Fibroblast of mammary gland (primary cell): ENCODE results near the gene RHOT1.
A peak's percentile ranks its signal among the peaks of the same experiment; 100 is the strongest.

Experiments
- DNase-seq: peaks from one replicate; pipeline ENCODE4 v3.0.0-alpha.2; 2010; ENCODE audit warnings: low read depth
- H3K4me3 ChIP-seq: 2 replicates; pipeline ENCODE4 v1.5.1; 2011; ENCODE audit warnings: low read depth, mild to moderate bottlenecking, low read length, moderate library complexity; ENCODE audit not compliant: control insufficient read depth
- TF ChIP-seq, protein P1 (sequence below): conservative IDR thresholded peaks from 2 replicates; pipeline ENCODE4 v1.5.1; 2011; ENCODE audit warnings: low read depth, low read length, inconsistent platforms; ENCODE audit not compliant: control insufficient read depth, insufficient read depth

RHOT1 gene

DNA sequence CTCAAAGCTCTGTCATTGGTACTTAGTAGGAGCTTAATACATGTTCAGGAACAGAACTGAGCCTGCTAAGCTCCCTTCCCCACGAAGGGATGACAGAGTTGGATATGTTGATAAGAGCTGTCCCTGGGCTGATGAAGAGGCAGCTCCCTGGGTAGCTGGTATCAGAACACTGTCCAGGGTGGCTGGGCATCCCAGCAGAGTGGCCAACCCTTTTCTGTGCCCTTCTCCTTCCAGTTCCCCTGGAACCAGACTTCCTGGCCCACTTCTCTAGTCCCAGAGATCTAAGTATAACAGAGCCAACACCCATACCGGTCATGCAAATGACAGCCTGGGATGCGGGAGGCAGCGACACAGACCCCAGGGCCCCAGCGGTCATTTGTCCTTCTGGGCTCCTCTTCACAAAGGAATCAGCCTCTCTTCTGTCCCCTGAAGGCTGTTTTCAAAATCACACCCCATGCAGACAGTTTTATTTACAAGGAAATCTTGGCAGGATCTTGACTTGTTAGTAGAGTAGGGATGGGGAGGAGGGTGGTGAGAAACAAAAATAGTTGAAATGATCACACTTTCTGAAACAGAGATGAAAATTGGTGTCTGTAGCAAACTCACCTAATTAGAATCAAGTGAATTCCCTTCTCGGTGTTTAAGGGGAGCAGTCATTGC, 122.0 kb downstream of the RHOT1 start:
- no peak for DNase-seq
- no peak overlapping the region for H3K4me3 ChIP-seq
- TF ChIP-seq, protein P1, sequence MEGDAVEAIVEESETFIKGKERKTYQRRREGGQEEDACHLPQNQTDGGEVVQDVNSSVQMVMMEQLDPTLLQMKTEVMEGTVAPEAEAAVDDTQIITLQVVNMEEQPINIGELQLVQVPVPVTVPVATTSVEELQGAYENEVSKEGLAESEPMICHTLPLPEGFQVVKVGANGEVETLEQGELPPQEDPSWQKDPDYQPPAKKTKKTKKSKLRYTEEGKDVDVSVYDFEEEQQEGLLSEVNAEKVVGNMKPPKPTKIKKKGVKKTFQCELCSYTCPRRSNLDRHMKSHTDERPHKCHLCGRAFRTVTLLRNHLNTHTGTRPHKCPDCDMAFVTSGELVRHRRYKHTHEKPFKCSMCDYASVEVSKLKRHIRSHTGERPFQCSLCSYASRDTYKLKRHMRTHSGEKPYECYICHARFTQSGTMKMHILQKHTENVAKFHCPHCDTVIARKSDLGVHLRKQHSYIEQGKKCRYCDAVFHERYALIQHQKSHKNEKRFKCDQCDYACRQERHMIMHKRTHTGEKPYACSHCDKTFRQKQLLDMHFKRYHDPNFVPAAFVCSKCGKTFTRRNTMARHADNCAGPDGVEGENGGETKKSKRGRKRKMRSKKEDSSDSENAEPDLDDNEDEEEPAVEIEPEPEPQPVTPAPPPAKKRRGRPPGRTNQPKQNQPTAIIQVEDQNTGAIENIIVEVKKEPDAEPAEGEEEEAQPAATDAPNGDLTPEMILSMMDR: peak; percentile 9

DNA sequence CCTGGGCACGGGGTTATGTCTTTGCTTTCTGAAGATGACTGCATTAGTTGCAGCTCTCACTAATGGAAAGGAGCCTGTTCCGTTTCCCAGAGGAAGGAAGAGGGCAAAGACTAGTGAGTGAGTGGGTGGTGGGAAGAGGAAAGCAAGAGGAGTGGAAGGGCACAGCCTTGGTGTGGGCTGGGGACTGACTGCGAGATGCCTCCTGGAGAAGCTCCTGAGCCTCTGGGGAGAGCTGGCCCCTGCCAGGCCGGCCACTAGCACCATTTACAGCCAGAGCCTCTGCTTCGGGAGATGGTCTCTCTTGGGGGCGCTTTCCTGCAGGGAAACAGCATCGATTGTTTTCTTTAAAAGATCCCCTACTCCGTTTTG, 122.5 kb downstream of the RHOT1 start:
- TF ChIP-seq, protein P1: no peak

DNA sequence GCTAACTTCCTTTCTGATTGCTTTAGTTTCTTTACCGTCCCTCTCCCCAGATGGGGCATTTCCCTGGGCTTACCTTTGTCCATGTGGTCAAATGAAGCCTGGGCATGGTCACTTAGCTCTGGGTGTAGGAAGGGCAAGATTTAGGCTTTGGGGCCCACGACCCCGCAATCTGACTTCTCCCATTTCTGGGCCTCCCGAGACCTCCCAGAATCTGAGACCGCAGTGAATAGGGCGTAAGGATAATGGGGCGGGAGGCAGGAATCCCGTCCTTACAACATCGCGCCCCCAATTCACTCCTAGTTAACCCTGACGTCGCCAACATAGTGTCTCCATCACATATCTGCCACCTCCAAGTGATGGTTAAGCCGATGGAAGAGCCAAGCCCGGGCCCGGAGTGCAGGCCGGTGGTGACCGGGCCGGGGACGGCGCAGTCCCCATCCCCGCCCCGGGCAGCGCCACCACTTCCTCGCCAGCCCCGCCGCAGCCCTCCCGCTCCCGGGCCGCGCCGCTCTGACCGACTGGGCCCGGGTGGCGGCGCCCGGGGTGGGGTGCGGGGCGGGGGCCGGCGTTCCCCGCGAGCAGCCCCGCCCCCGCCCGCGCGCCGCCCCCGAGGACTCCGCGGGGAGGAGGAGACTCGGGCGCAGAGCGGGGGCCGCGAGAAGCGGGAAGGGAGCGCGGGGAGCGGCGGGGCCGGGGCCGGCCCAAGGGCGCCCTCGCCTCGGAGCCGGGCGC, 123.1 kb downstream of the RHOT1 start, which contains the start of gene RHBDL3:
RHBDL3 (plus strand) TSS at position 641 of the 732 bp plus-strand sequence. CDS start 358 bp downstream, outside the sequence.
- no peak for DNase-seq
- H3K4me3 ChIP-seq: peak within 1 kb of the TSS; percentile 19
- TF ChIP-seq, protein P1: no peak

More for the DNA sequence above, 122.5 kb downstream of the RHOT1 start:
- no peak overlapping the region for H3K4me3 ChIP-seq
- no peak for DNase-seq

DNA sequence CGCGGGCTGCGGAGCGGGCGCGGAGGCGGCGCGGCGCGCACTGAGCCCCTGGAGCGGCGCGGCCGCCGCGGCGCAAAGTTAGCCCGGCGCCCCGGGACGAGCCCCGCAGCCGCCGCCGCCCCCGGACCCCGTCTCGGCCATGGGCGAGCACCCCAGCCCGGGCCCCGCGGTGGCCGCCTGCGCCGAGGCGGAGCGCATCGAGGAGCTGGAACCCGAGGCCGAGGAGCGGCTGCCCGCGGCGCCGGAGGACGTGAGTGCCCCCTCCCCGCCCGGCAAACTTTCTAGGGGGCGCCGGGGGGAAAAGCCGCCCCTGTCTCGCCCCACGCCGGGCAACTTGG, 123.7 kb downstream of the RHOT1 start:
- DNase-seq: no peak
- TF ChIP-seq, protein P1: no peak
- H3K4me3 ChIP-seq: peak overlapping the region; percentile 19

DNA sequence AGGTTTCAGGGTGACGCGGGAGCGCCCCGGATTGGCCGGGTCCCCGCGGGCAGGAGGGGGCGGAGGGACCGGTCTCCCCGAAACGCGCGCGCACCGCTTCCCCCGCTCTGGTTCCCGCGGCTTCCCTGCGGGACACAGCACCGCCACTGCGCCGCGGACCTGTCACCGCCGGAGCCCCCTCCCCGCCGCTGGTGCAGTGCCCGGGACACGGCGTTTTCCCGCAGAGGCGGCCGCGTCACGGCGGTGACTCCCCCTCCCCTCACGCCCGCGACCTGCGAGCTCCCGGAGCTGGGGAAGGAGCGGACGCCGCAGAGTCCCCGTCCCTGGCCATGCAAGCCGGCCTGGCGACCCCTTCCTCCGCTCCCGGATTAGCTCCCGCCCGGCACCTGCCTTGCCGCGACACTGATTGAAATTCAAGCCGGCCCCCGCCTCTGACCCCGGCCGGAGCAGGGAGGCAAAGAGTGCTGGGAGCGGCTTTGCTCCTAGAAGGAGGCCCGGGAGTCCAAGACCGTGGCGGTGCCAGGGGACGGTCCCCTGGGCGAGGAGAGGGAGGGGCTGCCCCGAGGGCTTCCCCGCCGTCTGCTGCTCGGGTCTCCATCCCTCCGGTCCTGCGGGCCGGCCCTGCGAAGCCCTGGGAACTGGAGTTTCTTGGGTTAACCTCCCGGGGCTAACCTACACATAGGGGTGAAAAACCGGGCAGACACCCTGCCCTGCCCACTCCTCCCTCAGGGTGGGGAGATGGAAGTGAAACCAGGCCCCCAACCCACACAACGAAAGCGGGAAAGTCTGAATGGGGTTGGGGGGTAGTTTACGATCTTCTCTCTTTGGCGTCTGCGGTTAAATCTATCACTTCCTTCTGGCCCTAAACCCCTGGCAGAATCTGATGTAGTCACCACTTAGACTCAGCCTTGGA, 124.3 kb downstream of the RHOT1 start:
- H3K4me3 ChIP-seq: peak overlapping the region; percentile 19

DNA sequence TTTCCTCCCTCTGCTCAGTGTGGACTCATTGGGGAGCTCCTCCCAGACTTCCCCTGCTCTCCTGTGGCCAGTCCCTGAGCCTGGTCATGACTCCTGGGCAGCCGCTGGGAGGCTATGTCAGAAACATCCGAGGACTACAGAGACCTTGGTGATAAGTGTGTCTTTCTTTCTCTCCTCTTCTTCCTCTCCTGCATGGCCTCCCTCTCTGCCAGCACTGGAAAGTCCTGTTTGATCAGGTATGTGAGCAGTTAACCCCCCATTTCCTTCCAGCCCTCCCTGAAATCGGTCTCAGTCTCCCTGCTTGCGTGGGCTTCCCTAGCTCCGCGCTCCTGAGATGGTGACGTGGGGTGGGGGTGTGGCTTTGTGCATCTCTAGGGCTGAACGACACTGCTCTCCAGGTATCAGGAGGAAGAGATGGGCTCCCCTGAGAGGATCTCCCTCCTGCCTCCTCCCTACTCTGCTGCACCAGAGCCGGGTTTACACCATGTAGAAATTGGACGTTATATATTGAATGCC, 125.4 kb downstream of the RHOT1 start:
- TF ChIP-seq, protein P1: no peak
- DNase-seq: no peak
- no peak overlapping the region for H3K4me3 ChIP-seq

More for the DNA sequence above, 124.3 kb downstream of the RHOT1 start:
- DNase-seq: no peak
- TF ChIP-seq, protein P1: no peak
